Trophoblast cell (in vitro differentiated cells and primary cell): Measurements from ENCODE around the gene SGCA.

Source experiments
- DNase-seq, 2 donors: peaks; one replicate each; pipeline ENCODE4 v3.0.0-alpha.2; 2016
- H2AFZ ChIP-seq: 2 replicates; pipeline ENCODE4 v1.6.1; 2013; ENCODE audit warnings: low read length, moderate library complexity, mild to moderate bottlenecking; ENCODE audit not compliant: insufficient read depth, poor library complexity
- H2AK5ac ChIP-seq: 2 replicates; pipeline ENCODE4 v1.6.1; 2013; ENCODE audit warnings: mild to moderate bottlenecking, low read length
- H2BK120ac ChIP-seq: 2 replicates; pipeline ENCODE4 v1.6.1; 2013; ENCODE audit warnings: low read length, mild to moderate bottlenecking, moderate library complexity; ENCODE audit not compliant: insufficient read depth, poor library complexity
- H2BK12ac ChIP-seq: 2 replicates; pipeline ENCODE4 v1.6.1; 2013; ENCODE audit warnings: mild to moderate bottlenecking, low read length, moderate library complexity
- H2BK5ac ChIP-seq: 2 replicates; pipeline ENCODE4 v1.6.1; 2013; ENCODE audit warnings: low read length, low read depth, moderate library complexity, mild to moderate bottlenecking; ENCODE audit not compliant: poor library complexity
- H3K14ac ChIP-seq: 2 replicates; pipeline ENCODE4 v1.6.1; 2013; ENCODE audit warnings: mild to moderate bottlenecking, low read length
- H3K18ac ChIP-seq: 2 replicates; pipeline ENCODE4 v1.6.1; 2013; ENCODE audit warnings: mild to moderate bottlenecking, low read length
- H3K23ac ChIP-seq: 2 replicates; pipeline ENCODE4 v1.6.1; 2013; ENCODE audit warnings: low read length
- H3K27ac ChIP-seq: 2 replicates; pipeline ENCODE4 v1.5.1; 2013; ENCODE audit warnings: low read depth, mild to moderate bottlenecking, inconsistent platforms, low read length, moderate library complexity
- H3K27me3 ChIP-seq: 2 replicates; pipeline ENCODE4 v1.6.1; 2013; ENCODE audit warnings: inconsistent platforms, mild to moderate bottlenecking, low read length, moderate library complexity; ENCODE audit not compliant: insufficient read depth
- H3K36me3 ChIP-seq, 2 experiments: 1 replicate in 1 of 2; 2 replicates in 1 of 2; pipeline ENCODE4 v1.6.1; 2013; ENCODE audit warnings: low read length in 2 of 2, mild to moderate bottlenecking in 2 of 2, moderate library complexity in 1 of 2; ENCODE audit not compliant: insufficient read depth in 2 of 2, control insufficient read depth in 1 of 2
- H3K4ac ChIP-seq: 2 replicates; pipeline ENCODE4 v1.6.1; 2013; ENCODE audit warnings: low read depth, mild to moderate bottlenecking, low read length, moderate library complexity
- H3K4me1 ChIP-seq, 2 experiments: 1 replicate in 1 of 2; 2 replicates in 1 of 2; pipeline ENCODE4 v1.6.1; 2013; ENCODE audit warnings: low read length in 2 of 2, mild to moderate bottlenecking in 2 of 2, moderate library complexity in 1 of 2; ENCODE audit not compliant: insufficient read depth in 2 of 2, control insufficient read depth in 1 of 2
- H3K4me2 ChIP-seq: 2 replicates; pipeline ENCODE4 v1.6.1; 2013; ENCODE audit warnings: inconsistent platforms, mild to moderate bottlenecking, low read length, moderate library complexity
- H3K4me3 ChIP-seq: 2 replicates; pipeline ENCODE4 v1.5.1; 2013; ENCODE audit warnings: mild to moderate bottlenecking, low read depth, low read length, inconsistent platforms
- H3K79me1 ChIP-seq: one replicate; pipeline ENCODE4 v1.6.1; 2013; ENCODE audit warnings: low read length
- H3K79me2 ChIP-seq: 2 replicates; pipeline ENCODE4 v1.6.1; 2013; ENCODE audit warnings: low read length, mild to moderate bottlenecking; ENCODE audit not compliant: control insufficient read depth, insufficient read depth, poor library complexity
- H3K9ac ChIP-seq: 2 replicates; pipeline ENCODE4 v1.6.1; 2013; ENCODE audit warnings: mild to moderate bottlenecking, low read length
- H3K9me3 ChIP-seq: 2 replicates; pipeline ENCODE4 v1.6.1; 2013; ENCODE audit warnings: low read depth, mild to moderate bottlenecking, control low read depth, inconsistent platforms, low read length; ENCODE audit not compliant: insufficient read depth
- H4K12ac ChIP-seq: 2 replicates; pipeline ENCODE4 v1.6.1; 2013; ENCODE audit warnings: low read depth, mild to moderate bottlenecking, low read length, moderate library complexity
- H4K8ac ChIP-seq: 2 replicates; pipeline ENCODE4 v1.6.1; 2013; ENCODE audit warnings: low read depth, mild to moderate bottlenecking, low read length, moderate library complexity
- H4K91ac ChIP-seq: one replicate; pipeline ENCODE4 v1.6.1; 2013; ENCODE audit warnings: low read depth, mild to moderate bottlenecking, low read length, moderate library complexity
- WGBS: extraction: QIAGEN DNeasy Blood & Tissue Kit; methylation state at CpG from one replicate; pipeline ENCODE4 v1.1.7; 2013; ENCODE audit warnings: missing lambda C conversion rate; ENCODE audit not compliant: insufficient read length, insufficient coverage; ENCODE audit errors: extremely low coverage; 5-methylcytosine and 5-hydroxymethylcytosine counted together

The SGCA gene

GRCh38 chr17:50130559-50131305, 35.1 kb upstream of the SGCA start:
- H3K4me2 ChIP-seq: peak overlapping the region; percentile 92
- no peaks in the 10 kb centered on the region for H3K9me3 ChIP-seq
- H2AFZ ChIP-seq: no peak overlapping the region
- H3K9ac ChIP-seq: no peak overlapping the region
- no peak overlapping the region for H4K8ac ChIP-seq
- H3K27me3 ChIP-seq: no peaks in the 10 kb centered on the region
- H3K14ac ChIP-seq: no peak overlapping the region
- no peak for DNase-seq
- no peak overlapping the region for H2BK120ac ChIP-seq
- H3K27ac ChIP-seq: no peak overlapping the region
- H4K91ac ChIP-seq: no peak overlapping the region
- H3K4me3 ChIP-seq: peak overlapping the region; percentile 23
- peaks cover 2% of the 10 kb centered on the region for H3K79me2 ChIP-seq
- no peak overlapping the region for H3K18ac ChIP-seq
- H3K4ac ChIP-seq: no peak overlapping the region
- no CpG with 5 or more reads among the region's 19 CpGs for WGBS
- H3K36me3 ChIP-seq: peaks cover 13 to 15% of the 10 kb centered on the region in 2 experiments
- H4K12ac ChIP-seq: no peak overlapping the region
- H2AK5ac ChIP-seq: no peak overlapping the region
- H3K23ac ChIP-seq: no peak overlapping the region
- H3K4me1 ChIP-seq: peaks cover 31 to 39% of the 10 kb centered on the region in 2 experiments
- no peak overlapping the region for H2BK5ac ChIP-seq
- H3K79me1 ChIP-seq: peaks cover 14% of the 10 kb centered on the region
- H2BK12ac ChIP-seq: peak overlapping the region; percentile 34

- no peak overlapping the region for H2AFZ ChIP-seq
- H2AK5ac ChIP-seq: no peak overlapping the region
- H3K79me1 ChIP-seq: peaks cover 14% of the 10 kb centered on the region
- no peak overlapping the region for H4K12ac ChIP-seq
- no peak overlapping the region for H3K9ac ChIP-seq
- H3K4me1 ChIP-seq: peaks cover 31 to 39% of the 10 kb centered on the region in 2 experiments
- no peak overlapping the region for H2BK12ac ChIP-seq
- H3K9me3 ChIP-seq: no peaks in the 10 kb centered on the region
- no peak overlapping the region for H3K23ac ChIP-seq
- no CpG with 5 or more reads among the region's 6 CpGs for whole genome bisulfite sequencing
- H3K18ac ChIP-seq: no peak overlapping the region
- H3K4ac ChIP-seq: no peak overlapping the region
- no peak for DNase-seq
- no peak overlapping the region for H4K91ac ChIP-seq
- no peaks in the 10 kb centered on the region for H3K27me3 ChIP-seq
- peaks cover 2% of the 10 kb centered on the region for H3K79me2 ChIP-seq
- H3K4me3 ChIP-seq: no peak overlapping the region
- no peak overlapping the region for H3K14ac ChIP-seq
- H3K36me3 ChIP-seq: peaks cover 28 to 30% of the 10 kb centered on the region in 2 experiments
- H4K8ac ChIP-seq: no peak overlapping the region
- no peak overlapping the region for H3K4me2 ChIP-seq
- no peak overlapping the region for H2BK5ac ChIP-seq
- no peak overlapping the region for H3K27ac ChIP-seq
- no peak overlapping the region for H2BK120ac ChIP-seq
Measured at GRCh38 chr17:50132104-50132794, 33.6 kb upstream of the SGCA start.

DNA sequence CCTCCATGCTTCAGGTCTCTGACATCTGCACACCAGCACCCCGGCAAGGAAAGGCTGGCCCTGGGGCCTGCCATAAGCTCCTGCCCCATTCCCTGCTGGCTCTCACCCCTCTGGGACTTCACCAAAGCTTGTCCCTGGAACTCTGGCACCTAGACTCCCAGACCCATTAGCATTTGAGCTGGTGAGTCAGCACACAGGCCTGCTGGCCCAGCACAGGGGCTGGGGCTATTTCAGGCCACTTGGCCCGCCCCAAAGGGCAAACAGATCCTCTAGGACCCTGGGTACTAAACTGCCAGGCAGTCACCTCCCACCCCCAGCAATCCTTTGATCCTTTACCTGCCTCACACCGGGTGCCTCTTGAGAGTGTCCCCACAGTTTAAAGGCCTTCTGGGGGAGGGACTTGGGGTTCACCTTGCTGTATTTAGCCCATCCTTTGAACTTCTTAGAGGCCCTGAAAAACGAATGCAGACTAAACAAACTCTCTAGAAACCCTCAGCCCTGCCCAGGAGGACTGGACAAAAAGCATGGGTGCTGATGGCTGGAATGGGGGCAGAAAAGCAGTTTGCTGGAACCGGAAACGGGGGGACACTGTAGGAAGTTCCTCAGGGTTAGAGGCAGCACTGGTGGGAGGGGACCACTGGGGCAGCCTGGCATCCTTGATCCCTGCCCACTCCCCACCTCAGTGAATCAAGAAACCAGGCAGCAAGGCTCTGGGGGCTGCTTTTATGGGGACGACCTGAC, 32.6 kb upstream of the SGCA start:
- H2BK120ac ChIP-seq: no peak overlapping the region
- no CpG with 5 or more reads among the region's 7 CpGs for WGBS
- no peak overlapping the region for H2AFZ ChIP-seq

GRCh38 chr17:50133769-50134099, 32.1 kb upstream of the SGCA start:
- no peaks in the 10 kb centered on the region for H3K27me3 ChIP-seq
- H3K23ac ChIP-seq: no peak overlapping the region
- H2BK5ac ChIP-seq: no peak overlapping the region
- H3K36me3 ChIP-seq: peaks cover 43 to 45% of the 10 kb centered on the region in 2 experiments
- no peak overlapping the region for H4K91ac ChIP-seq
- H2BK120ac ChIP-seq: no peak overlapping the region
- no peak overlapping the region for H4K12ac ChIP-seq
- no peak overlapping the region for H2BK12ac ChIP-seq
- no peak overlapping the region for H3K18ac ChIP-seq
- H2AK5ac ChIP-seq: no peak overlapping the region
- H3K14ac ChIP-seq: no peak overlapping the region
- no peak for DNase-seq
- no peak overlapping the region for H3K9ac ChIP-seq
- H3K79me1 ChIP-seq: peaks cover 9% of the 10 kb centered on the region
- WGBS: no CpG with 5 or more reads among the region's 16 CpGs
- peaks cover 20 to 28% of the 10 kb centered on the region in 2 experiments for H3K4me1 ChIP-seq
- H3K79me2 ChIP-seq: peaks cover 2% of the 10 kb centered on the region
- no peak overlapping the region for H3K4me2 ChIP-seq
- H2AFZ ChIP-seq: no peak overlapping the region
- H3K4me3 ChIP-seq: no peak overlapping the region
- H3K9me3 ChIP-seq: no peaks in the 10 kb centered on the region
- H3K4ac ChIP-seq: no peak overlapping the region
- no peak overlapping the region for H3K27ac ChIP-seq
- no peak overlapping the region for H4K8ac ChIP-seq

More for the DNA sequence above, 32.6 kb upstream of the SGCA start:
- Histone ChIP-seq H3K79me2 (peaks cover 2% of the 10 kb centered on the region), H3K79me1 (peaks cover 11% of the 10 kb centered on the region), H3K4me3 (no peak overlapping the region), H4K12ac (no peak overlapping the region), H3K14ac (no peak overlapping the region), H2BK5ac (no peak overlapping the region), H3K27ac (peak overlapping the region; percentile 6), H3K9ac (no peak overlapping the region), H2AK5ac (no peak overlapping the region), H3K36me3 (peaks cover 38 to 39% of the 10 kb centered on the region in 2 experiments), H3K4me2 (no peak overlapping the region), H3K23ac (no peak overlapping the region), H4K91ac (no peak overlapping the region), H3K4ac (no peak overlapping the region), H2BK12ac (no peak overlapping the region), H3K27me3 (no peaks in the 10 kb centered on the region), H3K18ac (no peak overlapping the region), H3K9me3 (no peaks in the 10 kb centered on the region), H3K4me1 (peaks cover 25 to 32% of the 10 kb centered on the region in 2 experiments), H4K8ac (no peak overlapping the region)
- DNase-seq: peak in 1 of 2 donors; percentile 29
